Activated T-cell treated with anti-CD3 and anti-CD28 coated beads for 1 hour (primary cell): ENCODE data around the gene MAOA.
"Not testable (repeated sequence)": the region's sequence is repeated elsewhere in the genome, so short reads cannot be mapped to it uniquely, and the experiment has no call there.

Experiments used
- DNase-seq: peaks from one replicate; pipeline ENCODE4 v3.0.0-alpha.2; 2020; ENCODE audit warnings: low read depth

MAOA gene

GRCh38 chrX:43717161-43717560 lies 61.1 kb downstream of the MAOA start:
- no peak for DNase-seq

GRCh38 chrX:43718081-43718480 lies 62.0 kb downstream of the MAOA start:
- no peak for DNase-seq

GRCh38 chrX:43718546-43718945 lies 62.4 kb downstream of the MAOA start:
- DNase-seq = no peak

- DNase-seq = no peak
Measured at GRCh38 chrX:43718956-43719355, 62.9 kb downstream of the MAOA start.

GRCh38 chrX:43720082-43720481 lies 64.0 kb downstream of the MAOA start:
- DNase-seq = no peak

GRCh38 chrX:43720961-43721360 lies 64.9 kb downstream of the MAOA start:
- DNase-seq = no peak

- DNase-seq = not testable (repeated sequence)
Measured at GRCh38 chrX:43725227-43725626, 69.1 kb downstream of the MAOA start.

GRCh38 chrX:43727254-43727653 lies 71.2 kb downstream of the MAOA start:
- not testable (repeated sequence) for DNase-seq

- no peak for DNase-seq
Measured at GRCh38 chrX:43728002-43728401, 71.9 kb downstream of the MAOA start.

- DNase-seq = no peak
Measured at GRCh38 chrX:43728966-43729365, 72.9 kb downstream of the MAOA start.

GRCh38 chrX:43731086-43731485 lies 75.0 kb downstream of the MAOA start:
- no peak for DNase-seq

GRCh38 chrX:43733699-43734098 lies 77.6 kb downstream of the MAOA start:
- DNase-seq = no peak

- DNase-seq = no peak
Measured at GRCh38 chrX:43734444-43734843, 78.3 kb downstream of the MAOA start.

- no peak for DNase-seq
Measured at GRCh38 chrX:43735534-43735933, 79.4 kb downstream of the MAOA start.

GRCh38 chrX:43735957-43736356 lies 79.9 kb downstream of the MAOA start:
- no peak for DNase-seq

- DNase-seq = no peak
Measured at GRCh38 chrX:43741843-43742573, 85.9 kb downstream of the MAOA start.

GRCh38 chrX:43743100-43743822 lies 87.2 kb downstream of the MAOA start:
- DNase-seq = no peak

- DNase-seq = no peak
Measured at GRCh38 chrX:43744284-43744683, 88.2 kb downstream of the MAOA start.

GRCh38 chrX:43745938-43746721 lies 90.0 kb downstream of the MAOA start:
- no peak for DNase-seq

GRCh38 chrX:43747476-43747875 lies 91.4 kb downstream of the MAOA start:
- DNase-seq = no peak

- DNase-seq = peak; percentile 15
Measured at GRCh38 chrX:43750248-43750676, 94.2 kb downstream of the MAOA start.

- DNase-seq = no peak
Measured at GRCh38 chrX:43753637-43754036, 97.5 kb downstream of the MAOA start.

- DNase-seq = no peak
Measured at GRCh38 chrX:43756076-43756475, 100.0 kb downstream of the MAOA start.
